Liver (tissue), 9 donors: ENCODE results near the gene SLC39A6. TPM values are rescaled to one million over a fixed set of nuclear protein-coding genes. Genes with fewer than 3 reads are reported as not detected.

Experiments used
- DNase-seq: peaks from one replicate; pipeline ENCODE4 v3.0.0-alpha.2; 2017; ENCODE audit warnings: low spot score
- H3K27ac ChIP-seq, 2 donors: one replicate each; pipeline ENCODE4 v1.7.0; 2013; ENCODE audit warnings: inconsistent platforms in 2 of 2, low read length in 2 of 2, control low read depth in 1 of 2, low read depth in 1 of 2, mild to moderate bottlenecking in 1 of 2
- H3K27me3 ChIP-seq, 4 donors: one replicate each; pipeline versions ENCODE4 v1.6.1 to v1.7.0; 2013; ENCODE audit warnings: low read length in 3 of 4, inconsistent platforms in 1 of 4, mild to moderate bottlenecking in 1 of 4, moderate library complexity in 1 of 4; ENCODE audit not compliant: control insufficient read depth in 4 of 4, insufficient read depth in 4 of 4
- H3K36me3 ChIP-seq, 4 donors: one replicate each; pipeline versions ENCODE4 v1.6.1 to v1.7.0; 2013; ENCODE audit warnings: low read length in 3 of 4, mild to moderate bottlenecking in 3 of 4, low read depth in 1 of 4, moderate library complexity in 1 of 4; ENCODE audit not compliant: control insufficient read depth in 4 of 4, insufficient read depth in 3 of 4
- H3K4me1 ChIP-seq, 4 donors: one replicate each; pipeline versions ENCODE4 v1.6.1 to v1.7.0; 2013; ENCODE audit warnings: low read length in 3 of 4, mild to moderate bottlenecking in 3 of 4, moderate library complexity in 1 of 4; ENCODE audit not compliant: control insufficient read depth in 4 of 4, insufficient read depth in 4 of 4
- H3K4me3 ChIP-seq, 3 donors: one replicate each; pipeline versions ENCODE4 v1.6.1 to v1.7.0; 2013; ENCODE audit warnings: low read length in 3 of 3, control low read depth in 1 of 3, low read depth in 1 of 3, mild to moderate bottlenecking in 1 of 3
- H3K9ac ChIP-seq, 2 donors: one replicate each; pipeline ENCODE4 v1.7.0; 2013; ENCODE audit warnings: low read length in 2 of 2, mild to moderate bottlenecking in 2 of 2, moderate library complexity in 2 of 2, control low read depth in 1 of 2, low read depth in 1 of 2
- H3K9me3 ChIP-seq, 4 donors: one replicate each; pipeline versions ENCODE4 v1.6.1 to v1.7.0; 2013; ENCODE audit warnings: low read length in 3 of 4; ENCODE audit not compliant: control insufficient read depth in 4 of 4
- CTCF ChIP-seq: fragments of 150-350 bp; IDR thresholded peaks from 2 replicates; pipeline ENCODE4 v1.5.1; 2017; ENCODE audit warnings: improper control_type of control experiment, low read depth, low read length; ENCODE audit not compliant: missing input control
- EGR1 ChIP-seq, 2 donors: IDR thresholded peaks; 2 replicates each; pipeline ENCODE4 v1.6.1; 2016 to 2018; ENCODE audit warnings: antibody characterized with exemption in 2 of 2, low read depth in 2 of 2
- FOXA1 ChIP-seq: IDR thresholded peaks from 2 replicates; pipeline ENCODE4 v1.6.1; 2016; ENCODE audit warnings: antibody characterized with exemption
- FOXA2 ChIP-seq: IDR thresholded peaks from 2 replicates; pipeline ENCODE4 v1.6.1; 2016; ENCODE audit warnings: antibody characterized with exemption
- GABPA ChIP-seq, 2 donors: IDR thresholded peaks in 1 of 2; conservative IDR thresholded peaks in 1 of 2; 2 replicates each; pipeline ENCODE4 v1.6.1; 2016; ENCODE audit warnings: antibody characterized with exemption in 2 of 2, mild to moderate bottlenecking in 1 of 2, moderate library complexity in 1 of 2
- HNF4A ChIP-seq, 2 donors: conservative IDR thresholded peaks; 2 replicates each; pipeline ENCODE4 v1.6.1; 2016; ENCODE audit warnings: antibody characterized with exemption in 2 of 2, mild to moderate bottlenecking in 2 of 2
- JUND ChIP-seq, 2 donors: IDR thresholded peaks; 2 replicates each; pipeline ENCODE4 v1.6.1; 2016; ENCODE audit warnings: antibody characterized with exemption in 2 of 2
- MAX ChIP-seq: IDR thresholded peaks from 2 replicates; pipeline ENCODE4 v1.6.1; 2016; ENCODE audit warnings: antibody characterized with exemption
- NR2F2 ChIP-seq: IDR thresholded peaks from 2 replicates; pipeline ENCODE4 v1.6.1; 2016; ENCODE audit warnings: antibody characterized with exemption
- RAD21 ChIP-seq, 2 donors: IDR thresholded peaks; 2 replicates each; pipeline ENCODE4 v1.6.1; 2016; ENCODE audit warnings: antibody characterized with exemption in 2 of 2, mild to moderate bottlenecking in 2 of 2
- RXRA ChIP-seq, 2 donors: IDR thresholded peaks; 2 replicates each; pipeline ENCODE4 v1.6.1; 2017 to 2018; ENCODE audit warnings: antibody characterized with exemption in 2 of 2, mild to moderate bottlenecking in 1 of 2
- SP1 ChIP-seq: IDR thresholded peaks from 2 replicates; pipeline ENCODE4 v1.6.1; 2018; ENCODE audit warnings: antibody characterized with exemption, mild to moderate bottlenecking
- TAF1 ChIP-seq: conservative IDR thresholded peaks from 2 replicates; pipeline ENCODE4 v1.6.1; 2016; ENCODE audit warnings: antibody characterized with exemption, mild to moderate bottlenecking
- YY1 ChIP-seq: IDR thresholded peaks from 2 replicates; pipeline ENCODE4 v1.6.1; 2016; ENCODE audit warnings: antibody characterized with exemption, mild to moderate bottlenecking
- WGBS: extraction: QIAGEN DNeasy Blood & Tissue Kit; methylation state at CpG from one replicate; pipeline ENCODE4 v1.1.7; 2013; 5-methylcytosine and 5-hydroxymethylcytosine counted together
- polyA plus RNA-seq, 2 donors: library from polyadenylated mRNA; stranded (reverse) in 1 of 2; unstranded in 1 of 2; fragments of 200-250 nt in 1 of 2; fragments of >200 nt in 1 of 2; fragmentation: Nextera tagmentation in 1 of 2; extraction: Ambion mirVana in 1 of 2; gene quantifications; one replicate each; pipeline versions ENCODE4 v1.2.1 to v1.2.3, GENCODE V29; 2013 to 2015
- total RNA-seq, 2 donors: library from RNA; depleted of rRNA; stranded (reverse); fragments of >200 nt; gene quantifications; one replicate each; pipeline ENCODE4 v1.2.3, GENCODE V29; 2014
- TF ChIP-seq, protein P1 (sequence below): IDR thresholded peaks from 2 replicates; pipeline ENCODE4 v1.6.1; 2016; ENCODE audit warnings: antibody characterized with exemption
- TF ChIP-seq, protein P2 (sequence below): IDR thresholded peaks from 2 replicates; pipeline ENCODE4 v1.6.1; 2016; ENCODE audit warnings: antibody characterized with exemption
- TF ChIP-seq, protein P3 (sequence below): IDR thresholded peaks from 2 replicates; pipeline ENCODE4 v1.6.1; 2016; ENCODE audit warnings: antibody characterized with exemption, mild to moderate bottlenecking
- donor health status: healthy.
- donor health status: healthy.
- donor health status: healthy.
- donor health status: healthy.
- donor health status: healthy.

The SLC39A6 gene
- total and polyA plus RNA-seq, 4 donors, result 4.6 to 16.6 (median 8.3) TPM

DNA sequence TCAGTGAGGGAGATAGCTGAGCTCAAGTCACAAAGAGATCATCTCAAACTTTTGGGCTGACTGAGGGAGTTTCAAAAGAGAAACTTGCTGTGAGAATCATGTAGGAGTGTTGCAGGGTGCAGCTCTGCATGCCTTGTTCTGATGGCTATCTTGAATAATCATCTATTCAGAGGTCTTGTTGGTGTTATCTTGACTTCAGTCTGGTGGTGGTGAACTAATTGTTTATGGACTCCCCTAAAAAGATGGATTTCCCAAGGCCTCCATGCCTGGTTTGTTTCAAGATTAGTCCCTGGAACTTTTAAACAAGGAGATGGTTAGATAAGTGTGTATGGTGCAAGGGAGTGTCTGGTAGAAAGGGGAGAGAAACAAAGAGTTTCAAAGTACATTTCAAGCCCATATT lies 29.8 kb downstream of the SLC39A6 start:
- no peaks in the 10 kb centered on the region for H3K36me3 ChIP-seq
- no peak overlapping the region for H3K9ac ChIP-seq
- TF ChIP-seq RXRA (IDR thresholded peaks at IDR 0.05) (no peak), CTCF (no peak), YY1 (no peak), FOXA2 (no peak), TAF1 (no peak)
- no peaks in the 10 kb centered on the region for H3K4me1 ChIP-seq
- no peak overlapping the region for H3K4me3 ChIP-seq
- peaks cover 3 to 14% (median 8%) of the 10 kb centered on the region in 4 donors for H3K9me3 ChIP-seq
- DNase-seq, result no peak
- no peaks in the 10 kb centered on the region for H3K27me3 ChIP-seq
- H3K27ac ChIP-seq, result no peak overlapping the region

DNA sequence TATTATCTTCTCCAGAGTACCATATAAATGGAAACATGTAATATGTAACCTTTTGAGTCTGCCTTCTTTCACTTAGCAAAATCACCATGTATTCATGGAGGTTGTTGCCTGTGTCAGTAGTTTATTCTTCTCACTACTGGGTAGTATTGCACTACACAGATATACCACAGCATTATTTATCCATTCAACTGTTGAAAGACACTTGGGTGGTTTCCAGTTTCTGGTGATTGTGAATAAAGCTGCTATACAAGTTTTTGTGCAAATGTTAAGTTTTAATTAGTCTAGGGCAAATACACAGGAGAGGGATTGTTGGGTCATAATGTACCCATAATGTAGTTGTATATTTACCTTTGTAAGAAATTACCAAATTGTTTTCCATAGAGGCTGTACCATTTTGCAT lies 32.2 kb downstream of the SLC39A6 start:
- peaks cover under 1 to 5% (median 4%) of the 10 kb centered on the region in 4 donors for H3K9me3 ChIP-seq
- DNase-seq, result no peak
- H3K27me3 ChIP-seq, result no peaks in the 10 kb centered on the region
- no peaks in the 10 kb centered on the region for H3K4me1 ChIP-seq
- H3K27ac ChIP-seq, result no peak overlapping the region
- no peak overlapping the region for H3K4me3 ChIP-seq
- no peaks in the 10 kb centered on the region for H3K36me3 ChIP-seq
- TF ChIP-seq NR2F2 (no peak), SP1 (no peak), GABPA (IDR thresholded peaks at IDR 0.05 in 1 of 2, conservative IDR thresholded peaks at IDR 0.05 in 1 of 2) (no peak), RAD21 (IDR thresholded peaks at IDR 0.05) (no peak), RXRA (IDR thresholded peaks at IDR 0.05) (no peak)
- TF ChIP-seq, protein P1, sequence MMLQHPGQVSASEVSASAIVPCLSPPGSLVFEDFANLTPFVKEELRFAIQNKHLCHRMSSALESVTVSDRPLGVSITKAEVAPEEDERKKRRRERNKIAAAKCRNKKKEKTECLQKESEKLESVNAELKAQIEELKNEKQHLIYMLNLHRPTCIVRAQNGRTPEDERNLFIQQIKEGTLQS, result no peak
- TF ChIP-seq, protein P2, sequence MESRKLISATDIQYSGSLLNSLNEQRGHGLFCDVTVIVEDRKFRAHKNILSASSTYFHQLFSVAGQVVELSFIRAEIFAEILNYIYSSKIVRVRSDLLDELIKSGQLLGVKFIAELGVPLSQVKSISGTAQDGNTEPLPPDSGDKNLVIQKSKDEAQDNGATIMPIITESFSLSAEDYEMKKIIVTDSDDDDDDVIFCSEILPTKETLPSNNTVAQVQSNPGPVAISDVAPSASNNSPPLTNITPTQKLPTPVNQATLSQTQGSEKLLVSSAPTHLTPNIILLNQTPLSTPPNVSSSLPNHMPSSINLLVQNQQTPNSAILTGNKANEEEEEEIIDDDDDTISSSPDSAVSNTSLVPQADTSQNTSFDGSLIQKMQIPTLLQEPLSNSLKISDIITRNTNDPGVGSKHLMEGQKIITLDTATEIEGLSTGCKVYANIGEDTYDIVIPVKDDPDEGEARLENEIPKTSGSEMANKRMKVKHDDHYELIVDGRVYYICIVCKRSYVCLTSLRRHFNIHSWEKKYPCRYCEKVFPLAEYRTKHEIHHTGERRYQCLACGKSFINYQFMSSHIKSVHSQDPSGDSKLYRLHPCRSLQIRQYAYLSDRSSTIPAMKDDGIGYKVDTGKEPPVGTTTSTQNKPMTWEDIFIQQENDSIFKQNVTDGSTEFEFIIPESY, result no peak
- H3K9ac ChIP-seq, result no peak overlapping the region

DNA sequence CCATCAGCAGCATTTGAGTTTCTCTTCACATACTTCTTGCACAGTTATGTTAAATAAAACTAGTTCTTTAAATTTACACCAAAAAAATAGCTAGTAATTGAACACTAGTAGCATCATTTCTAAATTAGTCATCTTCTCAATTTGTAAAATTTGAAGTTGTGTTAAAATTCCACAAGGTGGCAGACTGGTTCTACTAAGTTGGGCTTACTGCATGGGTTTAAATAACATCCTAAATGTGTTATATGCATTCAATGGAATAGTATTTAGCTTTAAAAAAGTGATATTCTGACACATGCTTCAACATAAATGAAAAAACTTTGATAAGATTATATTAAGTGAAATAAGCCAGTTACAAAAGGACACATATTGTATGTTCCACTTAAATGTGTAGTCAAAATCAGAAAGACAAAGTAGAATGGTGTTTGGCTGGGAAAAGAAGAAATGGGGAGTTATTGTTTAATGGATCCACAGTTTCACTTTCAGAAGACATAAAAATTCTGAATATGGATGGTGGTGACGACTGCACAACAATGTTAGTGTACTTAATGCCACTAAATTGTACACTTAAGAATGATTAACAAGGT lies 33.1 kb downstream of the SLC39A6 start:
- Histone ChIP-seq H3K27ac (no peak overlapping the region), H3K9ac (no peak overlapping the region), H3K9me3 (no peaks in the 10 kb centered on the region), H3K36me3 (no peaks in the 10 kb centered on the region), H3K4me3 (no peak overlapping the region), H3K27me3 (no peaks in the 10 kb centered on the region), H3K4me1 (no peaks in the 10 kb centered on the region)
- TF ChIP-seq TAF1 (no peak), HNF4A (conservative IDR thresholded peaks at IDR 0.05) (no peak), RXRA (IDR thresholded peaks at IDR 0.05) (no peak), EGR1 (IDR thresholded peaks at IDR 0.05; ENCODE audit: low read depth in 2 of 2) (no peak), RAD21 (IDR thresholded peaks at IDR 0.05) (peak; percentile 92 to 95), CTCF (peak; percentile 58), NR2F2 (no peak), JUND (IDR thresholded peaks at IDR 0.05) (no peak), FOXA2 (no peak), MAX (no peak), FOXA1 (no peak), YY1 (no peak)
- TF ChIP-seq, protein P3, sequence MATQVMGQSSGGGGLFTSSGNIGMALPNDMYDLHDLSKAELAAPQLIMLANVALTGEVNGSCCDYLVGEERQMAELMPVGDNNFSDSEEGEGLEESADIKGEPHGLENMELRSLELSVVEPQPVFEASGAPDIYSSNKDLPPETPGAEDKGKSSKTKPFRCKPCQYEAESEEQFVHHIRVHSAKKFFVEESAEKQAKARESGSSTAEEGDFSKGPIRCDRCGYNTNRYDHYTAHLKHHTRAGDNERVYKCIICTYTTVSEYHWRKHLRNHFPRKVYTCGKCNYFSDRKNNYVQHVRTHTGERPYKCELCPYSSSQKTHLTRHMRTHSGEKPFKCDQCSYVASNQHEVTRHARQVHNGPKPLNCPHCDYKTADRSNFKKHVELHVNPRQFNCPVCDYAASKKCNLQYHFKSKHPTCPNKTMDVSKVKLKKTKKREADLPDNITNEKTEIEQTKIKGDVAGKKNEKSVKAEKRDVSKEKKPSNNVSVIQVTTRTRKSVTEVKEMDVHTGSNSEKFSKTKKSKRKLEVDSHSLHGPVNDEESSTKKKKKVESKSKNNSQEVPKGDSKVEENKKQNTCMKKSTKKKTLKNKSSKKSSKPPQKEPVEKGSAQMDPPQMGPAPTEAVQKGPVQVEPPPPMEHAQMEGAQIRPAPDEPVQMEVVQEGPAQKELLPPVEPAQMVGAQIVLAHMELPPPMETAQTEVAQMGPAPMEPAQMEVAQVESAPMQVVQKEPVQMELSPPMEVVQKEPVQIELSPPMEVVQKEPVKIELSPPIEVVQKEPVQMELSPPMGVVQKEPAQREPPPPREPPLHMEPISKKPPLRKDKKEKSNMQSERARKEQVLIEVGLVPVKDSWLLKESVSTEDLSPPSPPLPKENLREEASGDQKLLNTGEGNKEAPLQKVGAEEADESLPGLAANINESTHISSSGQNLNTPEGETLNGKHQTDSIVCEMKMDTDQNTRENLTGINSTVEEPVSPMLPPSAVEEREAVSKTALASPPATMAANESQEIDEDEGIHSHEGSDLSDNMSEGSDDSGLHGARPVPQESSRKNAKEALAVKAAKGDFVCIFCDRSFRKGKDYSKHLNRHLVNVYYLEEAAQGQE, result no peak
- TF ChIP-seq, protein P1, result no peak
- 17% methylated on average over 1 of the region's 1 CpG for WGBS
- DNase-seq, result no peak
